Pancreas (tissue), 10 donors: ENCODE measurements around the gene PTPN14. TPM values are rescaled to one million over a fixed set of nuclear protein-coding genes. Genes with fewer than 3 reads are reported as not detected.
A peak's percentile ranks its signal among the peaks of the same experiment; 100 is the strongest.

Source experiments
- ATAC-seq, 4 donors: fragments of 200-7000 bp; cut with Tn5 transposase; one replicate each; pipeline versions ENCODE4 v1.8.0 to v1.9.1; 2020; ENCODE audit warnings: mild to moderate bottlenecking in 4 of 4, moderate library complexity in 4 of 4
- DNase-seq, 6 donors: peaks; one replicate each; pipeline ENCODE4 v3.0.0-alpha.2; 2020
- FAIRE-seq: peaks from 2 replicates; lab custom pipeline; 2012; peaks lifted over from hg19 to GRCh38; lab: Jason Lieb, UNC
- H3K27ac ChIP-seq, 4 donors: fragments of 200-600 bp; sonication (generic); 1 replicate in 3 of 4; 2 replicates in 1 of 4; pipeline versions ENCODE4 v1.5.0 to v1.8.0; 2020
- H3K27me3 ChIP-seq, 4 donors: fragments of 200-600 bp; one replicate each; pipeline ENCODE4 v1.8.0; 2021
- H3K36me3 ChIP-seq, 3 donors: fragments of 200-600 bp; sonication (generic) in 1 of 3; one replicate each; pipeline versions ENCODE4 v1.5.0 to v1.8.0; 2020 to 2021
- H3K4me1 ChIP-seq, 3 donors: fragments of 200-600 bp; one replicate each; pipeline ENCODE4 v1.8.0; 2021
- H3K4me3 ChIP-seq, 4 donors: fragments of 200-600 bp; sonication (generic) in 2 of 4; one replicate each; pipeline versions ENCODE4 v1.5.0 to v1.8.0; 2020 to 2021
- H3K9me3 ChIP-seq, 4 donors: fragments of 200-600 bp; one replicate each; pipeline ENCODE4 v1.8.0; 2021
- WGBS, 2 donors: extraction: QIAGEN DNeasy Blood & Tissue Kit; methylation state at CpG; one replicate each; pipeline ENCODE4 v1.1.7; 2013; 5-methylcytosine and 5-hydroxymethylcytosine counted together
- intact Hi-C, 3 donors: fragments of 100-400 bp; cut with DNase I; formaldehyde crosslinking; loops; one replicate each; pipeline versions ENCODE4 v1.11.1 to v1.14.2; 2022
- polyA plus RNA-seq, 2 donors: library from polyadenylated mRNA; stranded (reverse); fragments of 200-250 nt; gene quantifications; one replicate each; pipeline ENCODE4 v1.2.3, GENCODE V29; 2013
- total RNA-seq, 6 donors: library from RNA; stranded (reverse); fragmentation: NEBNext Ultra II Directional in 4 of 6; extraction: Animal tissue kit (Norgen Biotek cat#: 25700) in 4 of 6; gene quantifications; one replicate each; pipeline versions ENCODE4 v1.2.1 to v1.2.4, GENCODE V29; 2021 to 2023
- TF ChIP-seq, protein P1 (sequence below), 4 donors: fragments of 200-600 bp; sonication (generic) in 3 of 4; IDR thresholded peaks; one replicate each; pipeline versions ENCODE4 v1.5.0 to v1.8.0; 2021; ENCODE audit warnings: antibody characterized with exemption in 4 of 4
- donor health status: healthy with polysubstance abuse.
- donor health status: DM: no; HTN: no; CAD: no; lungs with moderate emphysema.
- donor health status: DM: no; HTN: no; CAD: no.
- donor health status: control.
- donor health status: control.
- donor health status: Bipolar disorder and iron deficiency.
- donor health status: DM: yes; HTN: yes; CAD: no.
- donor health status: DM: no; HTN: no; CAD: no.
- donor health status: DM: no; HTN: no; CAD: no.
- donor health status: DM: yes; HTN: yes; CAD: no.

Gene PTPN14
- total and polyA plus RNA-seq, 8 donors = 1.9 to 17.5 (median 11.5) TPM

DNA sequence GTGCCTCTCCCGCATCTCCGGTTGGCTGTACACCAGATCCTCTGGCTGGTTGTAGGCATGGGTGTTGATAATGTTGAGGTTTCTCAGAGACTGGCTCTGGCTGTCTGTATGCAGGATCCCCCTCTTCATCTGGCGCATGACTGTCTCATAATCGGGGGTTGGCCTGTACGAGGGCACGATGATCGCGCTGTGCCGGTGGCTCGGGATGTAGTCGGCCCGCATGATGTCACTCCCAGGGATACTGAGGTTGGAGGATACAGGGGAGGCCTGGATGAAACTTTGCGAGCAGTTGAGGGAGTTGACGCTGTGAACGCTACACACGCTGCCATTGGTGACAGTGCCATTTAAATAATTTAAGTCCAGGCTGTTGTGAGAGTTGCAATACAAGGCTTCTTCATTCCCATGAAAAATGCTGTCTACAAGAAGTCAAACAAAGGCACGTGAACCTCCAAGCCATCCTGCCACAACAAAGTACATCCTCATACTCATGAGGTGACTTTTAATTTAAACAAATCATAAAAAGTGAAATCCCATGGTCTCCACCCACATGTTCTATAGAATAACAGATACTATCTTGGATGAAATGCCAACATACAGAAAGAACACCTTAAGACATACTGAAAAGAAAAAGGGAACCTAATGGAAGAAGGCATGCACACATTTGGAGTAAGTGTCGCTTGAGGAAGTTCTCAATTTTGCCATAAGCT, 166.9 kb downstream of the PTPN14 start:
- WGBS, 2 donors = 95 to 97% methylated on average over 18 of the region's 18 CpGs
- Histone ChIP-seq H3K4me1 (no peaks in the 10 kb centered on the region), H3K27me3 (no peaks in the 10 kb centered on the region), H3K36me3 (peaks cover 0 to 23% (median 0%) of the 10 kb centered on the region in 3 donors), H3K4me3 (no peak overlapping the region), H3K9me3 (no peaks in the 10 kb centered on the region), H3K27ac (no peak overlapping the region)
- DNase-seq = no peak
- ATAC-seq = no peak
- TF ChIP-seq, protein P1, sequence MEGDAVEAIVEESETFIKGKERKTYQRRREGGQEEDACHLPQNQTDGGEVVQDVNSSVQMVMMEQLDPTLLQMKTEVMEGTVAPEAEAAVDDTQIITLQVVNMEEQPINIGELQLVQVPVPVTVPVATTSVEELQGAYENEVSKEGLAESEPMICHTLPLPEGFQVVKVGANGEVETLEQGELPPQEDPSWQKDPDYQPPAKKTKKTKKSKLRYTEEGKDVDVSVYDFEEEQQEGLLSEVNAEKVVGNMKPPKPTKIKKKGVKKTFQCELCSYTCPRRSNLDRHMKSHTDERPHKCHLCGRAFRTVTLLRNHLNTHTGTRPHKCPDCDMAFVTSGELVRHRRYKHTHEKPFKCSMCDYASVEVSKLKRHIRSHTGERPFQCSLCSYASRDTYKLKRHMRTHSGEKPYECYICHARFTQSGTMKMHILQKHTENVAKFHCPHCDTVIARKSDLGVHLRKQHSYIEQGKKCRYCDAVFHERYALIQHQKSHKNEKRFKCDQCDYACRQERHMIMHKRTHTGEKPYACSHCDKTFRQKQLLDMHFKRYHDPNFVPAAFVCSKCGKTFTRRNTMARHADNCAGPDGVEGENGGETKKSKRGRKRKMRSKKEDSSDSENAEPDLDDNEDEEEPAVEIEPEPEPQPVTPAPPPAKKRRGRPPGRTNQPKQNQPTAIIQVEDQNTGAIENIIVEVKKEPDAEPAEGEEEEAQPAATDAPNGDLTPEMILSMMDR (IDR thresholded peaks at IDR 0.05) = no peak
- intact Hi-C loops = no loop called here
- no peak for FAIRE-seq

DNA sequence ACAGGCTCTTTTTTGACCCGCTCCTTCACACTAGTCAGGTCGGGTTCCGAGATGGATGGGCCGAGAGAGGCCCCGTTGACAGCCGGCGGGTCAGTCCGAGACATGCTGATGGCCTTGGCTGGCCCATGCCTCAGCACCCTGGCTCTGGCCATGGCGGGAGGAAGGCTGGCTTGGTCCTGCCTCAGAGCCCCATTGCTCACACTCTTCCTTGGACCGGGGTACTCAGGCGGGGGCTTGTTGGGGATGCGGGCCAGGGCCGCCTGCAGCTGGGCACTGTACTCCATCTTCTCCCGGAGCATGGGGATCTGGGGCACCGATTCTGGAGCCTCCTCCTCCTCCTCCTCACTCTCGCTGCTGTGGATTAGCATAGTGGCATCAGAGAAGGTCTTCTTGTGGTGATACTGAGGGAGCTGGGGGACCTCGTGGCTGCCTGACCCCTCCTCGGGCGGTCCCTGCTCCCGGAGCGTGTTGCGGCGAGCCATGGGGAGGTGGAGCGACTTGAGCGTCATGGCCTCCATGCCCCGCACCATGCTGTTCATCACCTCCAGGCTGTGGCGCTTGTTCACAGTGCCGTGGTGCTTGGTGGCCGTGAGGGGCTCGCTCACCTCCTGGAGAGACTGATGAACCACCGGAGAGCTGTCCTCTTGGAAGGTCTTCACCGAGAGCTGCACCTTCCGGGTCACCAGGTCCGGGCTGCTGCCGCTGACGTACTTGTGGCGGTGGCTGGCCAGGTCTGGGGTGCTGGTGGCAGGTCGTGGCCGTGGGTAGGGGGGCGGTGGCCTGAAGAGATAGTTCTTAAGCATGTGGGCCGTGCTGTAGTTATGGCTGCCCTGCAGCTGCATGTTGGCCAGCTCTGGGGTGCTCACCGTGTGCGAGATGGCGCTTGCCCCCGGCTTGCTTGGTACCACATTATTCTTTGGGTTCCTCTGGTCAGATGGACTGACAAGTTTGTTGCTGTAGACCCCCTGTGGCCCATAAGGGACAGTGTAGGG, 167.7 kb downstream of the PTPN14 start:
- no peaks in the 10 kb centered on the region for H3K4me1 ChIP-seq
- FAIRE-seq = no peak
- peaks cover 0 to 31% (median 0%) of the 10 kb centered on the region in 3 donors for H3K36me3 ChIP-seq
- H3K4me3 ChIP-seq = no peak overlapping the region
- TF ChIP-seq, protein P1 (IDR thresholded peaks at IDR 0.05) = no peak
- WGBS, 2 donors = 95 to 96% methylated on average over 45 of the region's 45 CpGs
- H3K27ac ChIP-seq = no peak overlapping the region
- peak in 1 of 6 donors; percentile 59 for DNase-seq
- no peaks in the 10 kb centered on the region for H3K9me3 ChIP-seq
- ATAC-seq = no peak
- H3K27me3 ChIP-seq = no peaks in the 10 kb centered on the region
- intact Hi-C loops = no loop called here

DNA sequence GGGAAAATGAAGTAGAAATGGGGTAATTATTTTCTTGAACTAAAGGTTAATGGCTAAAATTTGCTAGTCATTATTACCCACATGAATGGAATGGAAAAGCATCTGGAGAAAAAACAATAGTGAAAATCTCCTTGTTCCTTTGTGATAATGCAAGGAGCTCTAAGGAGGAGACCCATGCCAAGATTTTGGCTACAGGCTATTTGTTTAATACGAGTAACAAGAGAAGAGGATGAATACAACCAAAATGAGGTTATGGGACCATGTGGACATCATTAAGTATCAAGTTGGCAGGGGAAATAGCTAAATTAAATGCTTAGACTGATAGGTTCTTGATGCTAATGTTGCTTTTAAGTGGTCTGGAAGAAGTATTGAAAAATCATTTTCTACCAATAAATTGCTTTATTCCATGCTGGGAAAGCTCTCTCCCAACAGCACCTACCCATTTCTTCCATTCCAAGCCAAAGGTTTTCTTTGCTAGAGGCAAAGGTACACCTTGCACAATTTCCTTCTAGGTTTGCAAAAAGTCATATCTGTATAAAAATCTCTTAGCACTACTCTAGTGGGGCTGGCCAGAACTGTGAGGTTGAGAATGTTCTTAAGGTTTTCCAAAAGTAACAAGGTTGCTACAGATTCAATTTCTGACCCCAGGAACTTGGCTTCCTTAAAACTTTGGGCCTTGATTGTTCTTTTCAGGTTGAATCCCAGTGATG, 170.3 kb downstream of the PTPN14 start:
- TF ChIP-seq, protein P1 (IDR thresholded peaks at IDR 0.05) = no peak
- H3K9me3 ChIP-seq = no peaks in the 10 kb centered on the region
- H3K27ac ChIP-seq = no peak overlapping the region
- H3K4me1 ChIP-seq = no peaks in the 10 kb centered on the region
- FAIRE-seq (no peak), DNase-seq (no peak), ATAC-seq (no peak)
- WGBS, 2 donors = 75 to 80% methylated on average over 1 of the region's 1 CpG
- H3K36me3 ChIP-seq = peaks cover 0 to 34% (median 0%) of the 10 kb centered on the region in 3 donors
- no peaks in the 10 kb centered on the region for H3K27me3 ChIP-seq
- intact Hi-C loops = no loop called here
- no peak overlapping the region for H3K4me3 ChIP-seq

DNA sequence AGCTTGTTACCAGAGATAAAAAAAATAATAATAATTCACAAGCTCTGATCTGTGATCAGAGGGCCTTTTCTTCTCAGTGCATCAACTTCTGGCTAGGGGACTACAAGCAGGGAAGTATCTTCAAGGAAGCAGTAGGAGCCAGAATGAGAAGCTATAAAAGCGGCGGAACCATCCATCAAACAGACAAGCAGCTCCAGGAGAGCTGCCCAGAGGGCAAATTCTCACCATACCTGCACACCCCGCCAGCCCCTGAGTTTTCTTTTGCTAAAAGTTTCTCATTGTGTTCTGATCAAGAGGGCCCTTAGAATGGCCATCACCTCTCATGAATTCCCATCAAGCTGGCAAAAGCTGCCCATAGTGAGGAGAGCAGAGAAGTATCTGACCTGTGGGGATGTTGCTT, 171.0 kb downstream of the PTPN14 start:
- Histone ChIP-seq H3K4me1 (no peaks in the 10 kb centered on the region), H3K9me3 (no peaks in the 10 kb centered on the region), H3K27me3 (no peaks in the 10 kb centered on the region), H3K36me3 (peaks cover 0 to 41% (median 0%) of the 10 kb centered on the region in 3 donors), H3K27ac (no peak overlapping the region), H3K4me3 (no peak overlapping the region)
- TF ChIP-seq, protein P1 (IDR thresholded peaks at IDR 0.05) = no peak
- DNase-seq (no peak), FAIRE-seq (no peak), ATAC-seq (no peak)
- intact Hi-C loops = no loop called here
- WGBS, 2 donors = 76 to 84% methylated on average over 3 of the region's 3 CpGs
